HepG2 (cell line): ENCODE measurements around the gene RNF5. TPM values are rescaled to one million over a fixed set of nuclear protein-coding genes. Genes with fewer than 3 reads are reported as not detected.

Experiments used
- CTCF ChIP-seq: sonication (generic); formaldehyde crosslinking; IDR thresholded peaks from 2 replicates; pipeline ENCODE4 v1.5.0; 2020; ENCODE audit warnings: mild to moderate bottlenecking, missing genetic modification reagents, moderate library complexity
- EHMT2 ChIP-seq: fragments of 200-600 bp; sonication (generic); IDR thresholded peaks from 2 replicates; pipeline ENCODE4 v1.7.0; 2017; ENCODE audit warnings: antibody characterized with exemption, low read depth, low read length, borderline replicate concordance
- PAF1 ChIP-seq: IDR thresholded peaks from 2 replicates; pipeline ENCODE4 v1.6.1; 2016; ENCODE audit warnings: missing genetic modification reagents, missing compliant biosample characterization
- REXO4 ChIP-seq: sonication (generic); formaldehyde crosslinking; IDR thresholded peaks from 2 replicates; pipeline ENCODE4 v1.8.0; 2022; ENCODE audit warnings: missing genetic modification reagents, mild to moderate bottlenecking, borderline replicate concordance
- SP140L ChIP-seq: sonication (generic); formaldehyde crosslinking; IDR thresholded peaks from 2 replicates; pipeline ENCODE4 v1.4.0; 2020; ENCODE audit warnings: missing genetic modification reagents, borderline replicate concordance
- STAT6 ChIP-seq: sonication (generic); formaldehyde crosslinking; IDR thresholded peaks from 2 replicates; pipeline ENCODE4 v1.4.0; 2020; ENCODE audit warnings: missing genetic modification reagents, mild to moderate bottlenecking, borderline replicate concordance
- TBL1XR1 ChIP-seq: fragments of 150-350 bp; IDR thresholded peaks from 2 replicates; pipeline ENCODE4 v1.6.1; 2014; ENCODE audit warnings: borderline replicate concordance, low read length; ENCODE audit not compliant: partially characterized antibody
- U2AF1 ChIP-seq: fragments of 200-400 bp; formaldehyde crosslinking; optimal IDR thresholded peaks from 2 replicates; pipeline ENCODE3; 2017; ENCODE audit warnings: mild to moderate bottlenecking, low read depth, low read length
- ZFP62 ChIP-seq: sonication (generic); formaldehyde crosslinking; IDR thresholded peaks from 2 replicates; pipeline ENCODE4 v1.4.0; 2020; ENCODE audit warnings: missing genetic modification reagents
- ZNF343 ChIP-seq: sonication (generic); formaldehyde crosslinking; IDR thresholded peaks from 2 replicates; pipeline ENCODE4 v1.4.0; 2020; ENCODE audit warnings: mild to moderate bottlenecking, missing genetic modification reagents
- ZNF589 ChIP-seq: sonication (generic); formaldehyde crosslinking; conservative IDR thresholded peaks from 2 replicates; pipeline ENCODE4 v1.8.0; 2022; ENCODE audit warnings: mild to moderate bottlenecking, moderate library complexity, missing genetic modification reagents
- ZNF709 ChIP-seq: sonication (generic); formaldehyde crosslinking; IDR thresholded peaks from 2 replicates; pipeline ENCODE4 v1.5.0; 2020; ENCODE audit warnings: mild to moderate bottlenecking, missing genetic modification reagents
- polyA plus RNA-seq, 8 experiments: library from polyadenylated mRNA; depleted of rRNA in 3 of 8; stranded (reverse) in 7 of 8; unstranded in 1 of 8; fragments of >200 nt; fragmentation: Illumina TruSeq in 4 of 8; extraction: Trizol in 4 of 8; gene quantifications; 2 replicates each; pipeline versions ENCODE4 v1.2.1 to v1.2.3, GENCODE V29; 2011 to 2016; ENCODE audit warnings: low read depth in 4 of 8, missing spikeins in 1 of 8, mixed read lengths in 1 of 8; ENCODE audit not compliant: insufficient read depth in 1 of 8
- total RNA-seq, 5 experiments: library from RNA; depleted of rRNA; stranded (reverse); fragments of >200 nt; fragmentation: Illumina TruSeq; extraction: Trizol; gene quantifications; 2 replicates each; pipeline ENCODE4 v1.2.3, GENCODE V29; 2016; ENCODE audit warnings: low read depth in 1 of 5
- TF ChIP-seq, protein P1 (sequence below): sonication (generic); formaldehyde crosslinking; IDR thresholded peaks from 2 replicates; pipeline ENCODE4 v1.5.1; 2020; ENCODE audit warnings: missing genetic modification reagents, mild to moderate bottlenecking, borderline replicate concordance
- TF ChIP-seq, protein P2 (sequence below): sonication (generic); formaldehyde crosslinking; IDR thresholded peaks from 2 replicates; pipeline ENCODE4 v1.5.0; 2020; ENCODE audit warnings: mild to moderate bottlenecking, missing genetic modification reagents
- TF ChIP-seq, protein P3 (sequence below): sonication (generic); formaldehyde crosslinking; IDR thresholded peaks from 2 replicates; pipeline ENCODE4 v1.4.0; 2020; ENCODE audit warnings: mild to moderate bottlenecking, missing genetic modification reagents
- TF ChIP-seq, protein P4 (sequence below): IDR thresholded peaks from 2 replicates; pipeline ENCODE4 v1.6.1; 2016; ENCODE audit warnings: control low read depth

RNF5 gene
- total and polyA plus RNA-seq, 2 of the 13 experiments (the other 11 are each of a cell fraction or from before 2014, with no cell fraction given), result 98.0 to 131 TPM

- TF ChIP-seq, protein P1, sequence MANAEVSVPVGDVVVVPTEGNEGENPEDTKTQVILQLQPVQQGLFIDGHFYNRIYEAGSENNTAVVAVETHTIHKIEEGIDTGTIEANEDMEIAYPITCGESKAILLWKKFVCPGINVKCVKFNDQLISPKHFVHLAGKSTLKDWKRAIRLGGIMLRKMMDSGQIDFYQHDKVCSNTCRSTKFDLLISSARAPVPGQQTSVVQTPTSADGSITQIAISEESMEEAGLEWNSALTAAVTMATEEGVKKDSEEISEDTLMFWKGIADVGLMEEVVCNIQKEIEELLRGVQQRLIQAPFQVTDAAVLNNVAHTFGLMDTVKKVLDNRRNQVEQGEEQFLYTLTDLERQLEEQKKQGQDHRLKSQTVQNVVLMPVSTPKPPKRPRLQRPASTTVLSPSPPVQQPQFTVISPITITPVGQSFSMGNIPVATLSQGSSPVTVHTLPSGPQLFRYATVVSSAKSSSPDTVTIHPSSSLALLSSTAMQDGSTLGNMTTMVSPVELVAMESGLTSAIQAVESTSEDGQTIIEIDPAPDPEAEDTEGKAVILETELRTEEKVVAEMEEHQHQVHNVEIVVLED (CRISPR knock-in tag), result peak; percentile 57; the same call in 1 of the 2 replicates
- TF ChIP-seq TBL1XR1 (no peak), EHMT2 (no peak), REXO4 (no peak), ZNF343 (no peak), STAT6 (CRISPR knock-in tag) (0 out of 2 replicates have a peak, but pooled peaks have one; percentile 7), U2AF1 (peak; percentile 52), PAF1 (no peak), SP140L (CRISPR knock-in tag) (no peak), ZFP62 (CRISPR knock-in tag) (no peak), ZNF589 (CRISPR knock-in tag) (peak; percentile 63; the same call in 1 of the 2 replicates), ZNF709 (CRISPR knock-in tag) (0 out of 2 replicates have a peak, but pooled peaks have one; percentile 36), CTCF (CRISPR knock-in tag) (peak; percentile 99)
- TF ChIP-seq, protein P2, sequence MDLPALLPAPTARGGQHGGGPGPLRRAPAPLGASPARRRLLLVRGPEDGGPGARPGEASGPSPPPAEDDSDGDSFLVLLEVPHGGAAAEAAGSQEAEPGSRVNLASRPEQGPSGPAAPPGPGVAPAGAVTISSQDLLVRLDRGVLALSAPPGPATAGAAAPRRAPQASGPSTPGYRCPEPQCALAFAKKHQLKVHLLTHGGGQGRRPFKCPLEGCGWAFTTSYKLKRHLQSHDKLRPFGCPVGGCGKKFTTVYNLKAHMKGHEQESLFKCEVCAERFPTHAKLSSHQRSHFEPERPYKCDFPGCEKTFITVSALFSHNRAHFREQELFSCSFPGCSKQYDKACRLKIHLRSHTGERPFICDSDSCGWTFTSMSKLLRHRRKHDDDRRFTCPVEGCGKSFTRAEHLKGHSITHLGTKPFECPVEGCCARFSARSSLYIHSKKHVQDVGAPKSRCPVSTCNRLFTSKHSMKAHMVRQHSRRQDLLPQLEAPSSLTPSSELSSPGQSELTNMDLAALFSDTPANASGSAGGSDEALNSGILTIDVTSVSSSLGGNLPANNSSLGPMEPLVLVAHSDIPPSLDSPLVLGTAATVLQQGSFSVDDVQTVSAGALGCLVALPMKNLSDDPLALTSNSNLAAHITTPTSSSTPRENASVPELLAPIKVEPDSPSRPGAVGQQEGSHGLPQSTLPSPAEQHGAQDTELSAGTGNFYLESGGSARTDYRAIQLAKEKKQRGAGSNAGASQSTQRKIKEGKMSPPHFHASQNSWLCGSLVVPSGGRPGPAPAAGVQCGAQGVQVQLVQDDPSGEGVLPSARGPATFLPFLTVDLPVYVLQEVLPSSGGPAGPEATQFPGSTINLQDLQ, result no peak
- TF ChIP-seq, protein P3, sequence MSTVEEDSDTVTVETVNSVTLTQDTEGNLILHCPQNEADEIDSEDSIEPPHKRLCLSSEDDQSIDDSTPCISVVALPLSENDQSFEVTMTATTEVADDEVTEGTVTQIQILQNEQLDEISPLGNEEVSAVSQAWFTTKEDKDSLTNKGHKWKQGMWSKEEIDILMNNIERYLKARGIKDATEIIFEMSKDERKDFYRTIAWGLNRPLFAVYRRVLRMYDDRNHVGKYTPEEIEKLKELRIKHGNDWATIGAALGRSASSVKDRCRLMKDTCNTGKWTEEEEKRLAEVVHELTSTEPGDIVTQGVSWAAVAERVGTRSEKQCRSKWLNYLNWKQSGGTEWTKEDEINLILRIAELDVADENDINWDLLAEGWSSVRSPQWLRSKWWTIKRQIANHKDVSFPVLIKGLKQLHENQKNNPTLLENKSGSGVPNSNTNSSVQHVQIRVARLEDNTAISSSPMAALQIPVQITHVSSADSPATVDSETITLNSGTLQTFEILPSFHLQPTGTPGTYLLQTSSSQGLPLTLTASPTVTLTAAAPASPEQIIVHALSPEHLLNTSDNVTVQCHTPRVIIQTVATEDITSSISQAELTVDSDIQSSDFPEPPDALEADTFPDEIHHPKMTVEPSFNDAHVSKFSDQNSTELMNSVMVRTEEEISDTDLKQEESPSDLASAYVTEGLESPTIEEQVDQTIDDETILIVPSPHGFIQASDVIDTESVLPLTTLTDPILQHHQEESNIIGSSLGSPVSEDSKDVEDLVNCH, result no peak; the same call in 1 of the 2 replicates
- TF ChIP-seq, protein P4, sequence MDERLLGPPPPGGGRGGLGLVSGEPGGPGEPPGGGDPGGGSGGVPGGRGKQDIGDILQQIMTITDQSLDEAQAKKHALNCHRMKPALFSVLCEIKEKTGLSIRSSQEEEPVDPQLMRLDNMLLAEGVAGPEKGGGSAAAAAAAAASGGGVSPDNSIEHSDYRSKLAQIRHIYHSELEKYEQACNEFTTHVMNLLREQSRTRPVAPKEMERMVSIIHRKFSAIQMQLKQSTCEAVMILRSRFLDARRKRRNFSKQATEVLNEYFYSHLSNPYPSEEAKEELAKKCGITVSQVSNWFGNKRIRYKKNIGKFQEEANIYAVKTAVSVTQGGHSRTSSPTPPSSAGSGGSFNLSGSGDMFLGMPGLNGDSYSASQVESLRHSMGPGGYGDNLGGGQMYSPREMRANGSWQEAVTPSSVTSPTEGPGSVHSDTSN (CRISPR knock-in tag), result no peak
Observed at GRCh38 chr6:32154514-32155161, 23.6 kb upstream of the RNF5 start (continued).
